Measurements from ENCODE around the gene PFDN6.

The PFDN6 gene

GRCh38 chr6:33320315-33321181, 31.1 kb downstream of the PFDN6 start:
- Histone ChIP-seq H3K27me3 (no peaks in the 10 kb centered on the region), H3K4me1 (peaks cover 67 to 73% (median 70%) of the 10 kb centered on the region in 10 experiments), H3K9me3 (replicated peaks in 1 of 11) (no peaks in the 10 kb centered on the region), H3K36me3 (peaks cover 30 to 43% (median 34%) of the 10 kb centered on the region in 11 experiments), H3K4me3 (peak overlapping the region in 9 of 10 experiments; percentile 77 to 91 (median 87); a peak in 15 of 20 replicates), H3K4me2 (peak overlapping the region; percentile 86 to 100 (median 96)), H3K27ac (peak overlapping the region in 3 of 11 experiments; percentile 80 to 91 (median 83); a peak in 3 of 22 replicates), H3K9ac (peak overlapping the region; percentile 64 to 94 (median 90); a peak in 19 of 22 replicates), H4K20me1 (peaks cover 8 to 51% (median 35%) of the 10 kb centered on the region in 11 experiments; a peak in 20 of 22 replicates)
- no peak for TF ChIP-seq Cebpa-rat (IDR thresholded peaks at IDR 0.05)

- Histone ChIP-seq H3K27me3 (no peaks in the 10 kb centered on the region), H3K4me3 (peak overlapping the region; percentile 71 to 91 (median 86); a peak in 19 of 20 replicates), H3K36me3 (peaks cover 30 to 40% (median 33%) of the 10 kb centered on the region in 11 experiments), H3K9me3 (replicated peaks in 1 of 11) (no peaks in the 10 kb centered on the region), H3K4me2 (peak overlapping the region; percentile 86 to 100 (median 96)), H4K20me1 (peaks cover 8 to 47% (median 35%) of the 10 kb centered on the region in 11 experiments; a peak in 20 of 22 replicates), H3K27ac (peak overlapping the region in 8 of 11 experiments; percentile 77 to 92 (median 89); a peak in 10 of 22 replicates), H3K9ac (peak overlapping the region; percentile 87 to 94 (median 90)), H3K4me1 (peaks cover 60 to 67% (median 64%) of the 10 kb centered on the region in 10 experiments)
- no peak for TF ChIP-seq Cebpa-rat (IDR thresholded peaks at IDR 0.05)
Measured at GRCh38 chr6:33321227-33321626, 31.8 kb downstream of the PFDN6 start.

- Histone ChIP-seq H3K36me3 (peaks cover 27 to 32% (median 29%) of the 10 kb centered on the region in 11 experiments), H4K20me1 (peaks cover 8 to 35% (median 29%) of the 10 kb centered on the region in 11 experiments; a peak in 20 of 22 replicates)
Measured at GRCh38 chr6:33323623-33323948, 34.2 kb downstream of the PFDN6 start.

GRCh38 chr6:33324125-33324524, 34.7 kb downstream of the PFDN6 start:
- Histone ChIP-seq H3K27me3 (no peaks in the 10 kb centered on the region), H3K4me3 (peak overlapping the region; percentile 71 to 91 (median 86)), H3K9ac (peak overlapping the region; percentile 87 to 94 (median 90); a peak in 21 of 22 replicates), H3K4me2 (peak overlapping the region; percentile 86 to 100 (median 96)), H4K20me1 (peaks cover 8 to 30% (median 24%) of the 10 kb centered on the region in 11 experiments; a peak in 20 of 22 replicates), H3K9me3 (replicated peaks in 1 of 11) (no peaks in the 10 kb centered on the region), H3K4me1 (peaks cover 40 to 46% (median 43%) of the 10 kb centered on the region in 10 experiments), H3K27ac (peak overlapping the region; percentile 77 to 92 (median 83); a peak in 21 of 22 replicates), H3K36me3 (peaks cover 22 to 27% (median 24%) of the 10 kb centered on the region in 11 experiments)
- TF ChIP-seq Cebpa-rat (IDR thresholded peaks at IDR 0.05): no peak

More at GRCh38 chr6:33323623-33323948, 34.2 kb downstream of the PFDN6 start:
- peak overlapping the region; percentile 87 to 94 (median 90) for H3K9ac ChIP-seq
- peak overlapping the region; percentile 86 to 100 (median 96) for H3K4me2 ChIP-seq
- H3K27me3 ChIP-seq: no peaks in the 10 kb centered on the region
- peak overlapping the region; percentile 77 to 92 (median 83); a peak in 21 of 22 replicates for H3K27ac ChIP-seq
- H3K4me1 ChIP-seq: peaks cover 45 to 51% (median 49%) of the 10 kb centered on the region in 10 experiments
- no peaks in the 10 kb centered on the region for H3K9me3 ChIP-seq (replicated peaks in 1 of 11)
- no peak for TF ChIP-seq Cebpa-rat (IDR thresholded peaks at IDR 0.05)
- peak overlapping the region; percentile 71 to 91 (median 86) for H3K4me3 ChIP-seq

- H3K36me3 ChIP-seq: no peaks in the 10 kb centered on the region
Measured at GRCh38 chr6:33329058-33329457, 39.7 kb downstream of the PFDN6 start.

GRCh38 chr6:33330736-33331135, 41.3 kb downstream of the PFDN6 start:
- H3K27me3 ChIP-seq: no peaks in the 10 kb centered on the region
- no peaks in the 10 kb centered on the region for H4K20me1 ChIP-seq
- H3K4me2 ChIP-seq: no peak overlapping the region
- no peak overlapping the region for H3K9ac ChIP-seq
- no peak overlapping the region for H3K27ac ChIP-seq
- no peak for TF ChIP-seq Cebpa-rat (IDR thresholded peaks at IDR 0.05)
- no peaks in the 10 kb centered on the region for H3K9me3 ChIP-seq (replicated peaks in 1 of 11)
- H3K4me3 ChIP-seq: no peak overlapping the region
- H3K4me1 ChIP-seq: peaks cover 0 to 5% (median 0%) of the 10 kb centered on the region in 10 experiments; a peak in 2 of 20 replicates
- no peaks in the 10 kb centered on the region for H3K36me3 ChIP-seq

More at GRCh38 chr6:33329058-33329457, 39.7 kb downstream of the PFDN6 start:
- Histone ChIP-seq H3K27ac (no peak overlapping the region), H3K4me2 (no peak overlapping the region), H4K20me1 (no peaks in the 10 kb centered on the region), H3K27me3 (no peaks in the 10 kb centered on the region), H3K9me3 (replicated peaks in 1 of 11) (no peaks in the 10 kb centered on the region), H3K4me3 (no peak overlapping the region), H3K9ac (no peak overlapping the region), H3K4me1 (peaks cover 4 to 10% (median 6%) of the 10 kb centered on the region in 10 experiments)
- no peak for TF ChIP-seq Cebpa-rat (IDR thresholded peaks at IDR 0.05)

GRCh38 chr6:33333666-33334065, 44.3 kb downstream of the PFDN6 start:
- peaks cover 0 to 5% (median 0%) of the 10 kb centered on the region in 10 experiments; a peak in 2 of 20 replicates for H3K4me1 ChIP-seq
- H3K4me2 ChIP-seq: no peak overlapping the region
- H3K9ac ChIP-seq: no peak overlapping the region
- H3K36me3 ChIP-seq: no peaks in the 10 kb centered on the region
- no peaks in the 10 kb centered on the region for H3K9me3 ChIP-seq (replicated peaks in 1 of 11)
- no peaks in the 10 kb centered on the region for H3K27me3 ChIP-seq
- H4K20me1 ChIP-seq: no peaks in the 10 kb centered on the region
- no peak overlapping the region for H3K4me3 ChIP-seq
- TF ChIP-seq Cebpa-rat (IDR thresholded peaks at IDR 0.05): no peak
- no peak overlapping the region for H3K27ac ChIP-seq

- H3K4me3 ChIP-seq: no peak overlapping the region
- H4K20me1 ChIP-seq: no peaks in the 10 kb centered on the region
- no peak for TF ChIP-seq Cebpa-rat (IDR thresholded peaks at IDR 0.05)
- no peaks in the 10 kb centered on the region for H3K9me3 ChIP-seq (replicated peaks in 1 of 11)
- H3K27ac ChIP-seq: no peak overlapping the region
- peaks cover 0 to 1% (median 0%) of the 10 kb centered on the region in 10 experiments; a peak in 2 of 20 replicates for H3K4me1 ChIP-seq
- no peak overlapping the region for H3K4me2 ChIP-seq
- H3K9ac ChIP-seq: no peak overlapping the region
- no peaks in the 10 kb centered on the region for H3K36me3 ChIP-seq
- no peaks in the 10 kb centered on the region for H3K27me3 ChIP-seq
Measured at GRCh38 chr6:33335916-33336315, 46.5 kb downstream of the PFDN6 start.

GRCh38 chr6:33336495-33336894, 47.1 kb downstream of the PFDN6 start:
- no peak overlapping the region for H3K9ac ChIP-seq
- no peak overlapping the region for H3K4me3 ChIP-seq
- no peak for TF ChIP-seq Cebpa-rat (IDR thresholded peaks at IDR 0.05)
- H3K27me3 ChIP-seq: no peaks in the 10 kb centered on the region
- H3K27ac ChIP-seq: no peak overlapping the region
- H4K20me1 ChIP-seq: no peaks in the 10 kb centered on the region
- no peaks in the 10 kb centered on the region; a peak in 1 of 20 replicates for H3K4me1 ChIP-seq
- no peaks in the 10 kb centered on the region for H3K9me3 ChIP-seq (replicated peaks in 1 of 11)
- no peak overlapping the region for H3K4me2 ChIP-seq
- no peaks in the 10 kb centered on the region for H3K36me3 ChIP-seq

All from BLaER1 treated with 17β-estradiol and CSF1 and Interleukin-3, amounts not matched to agents 10 nM and 100 nM (cell line).